ENCODE data around the gene TMEM163.
"Not testable (repeated sequence)": the region's sequence is repeated elsewhere in the genome, so short reads cannot be mapped to it uniquely, and the experiment has no call there.

Gene TMEM163

DNA sequence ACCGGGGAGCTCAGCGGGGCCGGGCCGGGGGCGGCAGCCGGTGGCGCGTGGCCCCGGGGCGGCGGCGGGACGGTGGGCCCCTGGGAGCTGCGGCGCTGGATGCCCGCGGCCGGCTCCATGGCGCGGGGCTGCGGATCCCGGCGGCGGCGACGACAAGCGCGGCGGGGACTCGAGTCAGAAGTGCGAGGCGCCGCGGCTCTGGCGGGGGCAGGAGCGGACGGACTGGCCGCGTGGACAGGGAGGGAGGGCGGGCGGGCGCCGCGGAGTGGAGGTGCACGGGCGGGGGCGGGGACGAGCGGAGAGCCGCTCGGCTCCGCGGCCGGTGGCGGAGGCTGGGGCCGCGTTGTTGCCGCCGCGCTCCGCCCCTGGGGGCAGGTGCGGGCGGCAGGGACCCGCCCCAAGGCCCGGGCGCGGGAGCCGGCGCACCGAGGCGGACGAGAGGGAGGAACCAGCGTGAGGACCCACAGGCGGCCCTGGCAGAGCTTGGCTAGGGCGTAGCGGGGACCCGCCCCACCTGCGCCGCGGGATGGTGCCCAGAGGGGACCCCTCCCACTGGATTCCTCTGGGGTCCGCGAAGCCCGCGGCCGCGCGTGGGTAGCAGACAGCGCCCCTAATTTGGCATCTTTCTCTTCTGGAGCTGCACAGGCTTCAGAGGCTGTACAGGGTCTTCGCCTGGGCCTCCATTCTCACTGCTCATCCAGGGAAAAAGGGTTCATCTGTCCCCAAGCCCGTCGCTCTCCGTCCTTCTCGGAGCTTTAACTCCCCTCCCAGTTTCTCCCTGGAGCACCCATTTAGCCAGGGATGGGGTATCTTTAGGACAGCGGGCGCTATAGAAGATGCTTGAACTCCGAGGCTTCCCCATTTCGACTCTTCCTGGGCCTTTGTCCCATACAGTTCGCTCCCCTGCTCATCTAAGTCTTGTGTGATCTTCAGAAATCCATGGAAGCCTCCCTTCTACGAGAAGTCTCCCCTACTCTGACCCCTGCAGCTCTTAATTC lies at the start of gene TMEM163:
TSS of gene TMEM163 (minus strand) at position 184 of the 998 bp plus-strand sequence.
- H3K27ac ChIP-seq: no peak within 1 kb of the TSS

DNA sequence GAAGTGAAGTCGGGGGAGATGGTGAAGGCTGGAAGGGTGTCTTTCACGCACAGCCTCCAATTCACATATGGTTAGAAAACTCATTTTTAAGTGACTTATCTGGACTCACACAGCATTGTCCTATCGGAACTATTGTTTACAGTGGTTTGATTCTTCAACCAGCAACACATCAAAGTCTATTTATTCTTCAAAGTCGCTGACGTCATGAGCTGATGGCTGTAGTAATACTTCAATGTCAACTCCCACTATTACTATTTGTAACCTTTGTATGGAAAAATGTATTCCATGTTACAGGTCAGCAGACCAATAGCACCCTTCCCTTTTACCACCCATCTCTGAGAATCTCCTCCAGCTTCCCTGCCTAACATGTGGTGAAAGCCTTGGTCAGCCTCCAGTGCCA lies 47.8 kb upstream of the TMEM163 start:
- Histone ChIP-seq H3K27ac (no peak overlapping the region), H3K4me3 (no peak overlapping the region)

More for the DNA sequence above, at the start of gene TMEM163:
- peak within 1 kb of the TSS; percentile 20 to 40 (median 24) for H3K4me3 ChIP-seq

- Histone ChIP-seq H3K4me3 (no peak overlapping the region), H3K27ac (no peak overlapping the region)
Observed at GRCh38 chr2:134765987-134766386, 47.2 kb upstream of the TMEM163 start.

- Histone ChIP-seq H3K27ac (no peak overlapping the region), H3K4me3 (no peak overlapping the region)
Observed at GRCh38 chr2:134764164-134764563, 45.4 kb upstream of the TMEM163 start.

DNA sequence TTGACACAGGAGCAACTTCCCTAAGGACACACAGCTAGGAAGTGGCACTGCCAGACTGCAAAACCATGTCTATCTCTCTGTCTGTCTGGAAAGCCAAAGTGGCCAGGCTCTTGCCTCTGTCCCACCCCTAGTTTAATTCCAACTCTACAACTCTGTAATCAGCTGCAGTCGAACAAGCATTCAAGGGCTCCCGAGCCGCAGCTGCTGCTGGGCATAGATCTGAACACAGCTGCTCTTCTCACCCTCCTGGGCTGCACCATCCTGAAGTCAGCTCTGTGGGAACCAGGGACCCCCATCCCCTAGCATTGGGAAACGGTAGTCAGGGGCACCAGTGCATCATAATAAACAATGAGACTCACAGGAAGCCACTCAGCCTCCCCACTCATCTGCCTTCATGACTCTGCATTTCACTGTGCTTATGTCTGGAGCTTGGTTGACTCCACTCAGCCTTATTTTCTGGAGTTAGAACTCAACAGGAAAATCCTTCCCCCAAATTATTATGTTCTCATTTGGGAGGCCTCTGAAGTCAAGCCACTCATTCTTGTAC lies 44.4 kb upstream of the TMEM163 start:
- Histone ChIP-seq H3K4me3 (no peak overlapping the region), H3K27ac (no peak overlapping the region)

DNA sequence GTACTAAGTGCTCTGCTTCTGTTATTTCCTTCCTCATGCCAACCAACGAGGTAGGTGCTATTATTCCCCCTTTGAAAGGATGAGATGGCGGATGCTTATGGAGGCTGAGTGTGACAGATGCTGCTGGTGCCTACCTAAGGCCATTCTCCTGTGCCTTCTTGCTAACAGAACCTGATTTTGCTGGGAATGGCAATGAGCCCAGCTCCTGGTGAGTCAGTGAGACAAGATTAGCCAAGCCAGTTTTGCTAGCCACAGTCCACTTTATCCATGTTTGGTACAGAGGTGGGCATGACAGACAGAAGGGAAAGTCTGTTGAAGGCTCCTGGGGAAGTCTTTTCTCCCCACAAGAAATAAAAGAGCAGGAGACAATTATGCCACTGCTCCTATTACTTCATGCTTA lies 43.7 kb upstream of the TMEM163 start:
- Histone ChIP-seq H3K27ac (no peak overlapping the region), H3K4me3 (no peak overlapping the region)

- no peak overlapping the region for H3K4me3 ChIP-seq
- no peak overlapping the region for H3K27ac ChIP-seq
Observed at GRCh38 chr2:134760385-134760784, 41.6 kb upstream of the TMEM163 start.

- Histone ChIP-seq H3K27ac (no peak overlapping the region), H3K4me3 (no peak overlapping the region)
Observed at GRCh38 chr2:134758633-134759032, 39.8 kb upstream of the TMEM163 start.

- H3K27ac ChIP-seq, H3K4me3 ChIP-seq: not testable (repeated sequence)
Observed at GRCh38 chr2:134751981-134752380, 33.2 kb upstream of the TMEM163 start.

DNA sequence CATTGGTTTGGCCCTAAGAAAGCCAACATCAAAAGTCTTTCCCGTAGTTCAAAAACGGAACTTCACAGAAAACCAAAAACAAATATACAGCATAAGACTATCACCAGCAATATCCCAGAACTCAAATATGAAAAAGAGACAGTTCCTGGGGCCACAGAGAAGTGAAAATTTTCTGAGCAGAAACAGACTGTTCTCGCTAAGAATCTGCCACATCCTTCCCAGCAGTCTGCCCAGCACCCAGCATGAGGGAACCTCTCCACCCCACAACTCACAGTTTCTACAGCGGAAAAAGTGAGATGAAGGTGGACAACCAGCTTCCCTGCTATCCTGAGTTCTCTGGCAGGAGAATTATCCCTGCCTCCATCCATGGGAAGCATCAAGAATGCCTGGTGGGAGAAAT lies 26.7 kb upstream of the TMEM163 start:
- Histone ChIP-seq H3K27ac (no peak overlapping the region), H3K4me3 (no peak overlapping the region)

DNA sequence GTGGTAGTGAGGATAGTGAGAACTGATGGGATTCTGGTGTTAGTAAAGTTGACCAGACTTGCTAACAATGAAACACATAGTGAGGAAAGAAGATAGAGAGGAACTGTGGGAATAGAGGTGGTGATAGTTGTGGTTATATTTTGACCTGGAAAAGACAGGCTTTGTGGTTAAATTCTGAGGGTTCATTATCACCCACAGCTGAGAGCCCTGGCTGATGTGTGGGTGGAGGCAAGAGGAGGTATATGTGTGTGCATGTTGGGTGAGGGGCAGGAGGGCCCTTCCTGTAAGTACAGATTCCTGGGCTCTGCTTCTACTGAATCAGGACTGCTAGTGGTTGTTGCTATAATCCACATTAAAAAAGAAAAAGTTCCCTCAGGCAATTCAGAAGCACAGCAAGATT lies 26.2 kb upstream of the TMEM163 start:
- H3K27ac ChIP-seq: no peak overlapping the region
- no peak overlapping the region for H3K4me3 ChIP-seq

DNA sequence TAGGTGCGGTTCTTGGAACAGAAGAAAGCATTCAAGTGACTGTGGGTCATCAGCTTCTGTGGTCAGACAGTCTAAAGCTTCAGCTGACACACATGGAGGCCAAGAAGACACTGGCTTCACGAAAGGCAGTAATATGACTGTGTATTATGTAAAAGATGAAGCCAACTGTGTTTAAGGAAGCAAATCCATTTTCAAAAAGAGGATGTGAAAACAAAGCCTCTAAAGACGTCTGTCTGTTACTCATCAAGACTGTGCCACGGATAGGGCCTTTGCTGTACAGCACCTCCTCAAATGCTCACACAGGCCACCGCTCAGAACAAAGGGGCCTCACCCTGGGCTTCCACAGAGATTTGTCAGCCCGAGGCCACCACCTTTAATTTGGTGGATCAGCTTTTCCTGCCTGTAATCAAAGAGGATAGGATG lies 21.1 kb upstream of the TMEM163 start:
- no peak overlapping the region for H3K4me3 ChIP-seq
- peak overlapping the region in 4 of 21 experiments; percentile 7 to 62 (median 50) for H3K27ac ChIP-seq

DNA sequence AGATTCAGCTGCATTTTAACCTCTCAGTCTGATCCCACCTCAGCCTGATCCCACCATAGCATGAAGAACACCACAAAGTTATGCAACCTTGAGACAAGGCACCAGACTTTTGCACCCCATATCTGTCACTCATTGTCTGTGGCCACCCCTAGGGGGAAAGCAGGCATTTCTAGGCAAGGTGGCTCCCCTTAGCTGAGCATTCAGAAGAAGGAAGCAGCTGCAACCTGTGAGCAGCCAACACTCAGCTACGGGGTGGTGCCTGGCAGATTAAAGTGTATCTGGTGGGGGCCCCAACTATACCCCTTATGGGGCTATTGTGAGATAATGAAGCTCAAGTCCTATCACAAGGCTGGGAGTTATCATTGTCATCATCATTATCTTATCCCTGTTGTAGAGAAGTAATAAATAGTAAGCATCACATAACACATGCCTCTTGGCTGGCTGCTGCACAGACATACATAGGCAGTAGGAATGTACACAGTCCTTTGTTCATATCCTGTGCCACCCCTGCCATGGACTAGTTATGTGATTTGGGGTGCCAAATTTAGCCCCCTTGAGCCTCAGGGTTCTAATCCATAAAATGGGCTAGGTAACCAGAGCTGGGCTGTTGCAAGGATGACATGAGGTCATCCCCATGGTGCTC lies 20.6 kb upstream of the TMEM163 start:
- peak overlapping the region in 1 of 21 experiments; percentile 3 for H3K27ac ChIP-seq
- no peak overlapping the region for H3K4me3 ChIP-seq

- no peak overlapping the region for H3K4me3 ChIP-seq
- no peak overlapping the region for H3K27ac ChIP-seq
Observed at GRCh38 chr2:134738141-134738870, 19.5 kb upstream of the TMEM163 start.

DNA sequence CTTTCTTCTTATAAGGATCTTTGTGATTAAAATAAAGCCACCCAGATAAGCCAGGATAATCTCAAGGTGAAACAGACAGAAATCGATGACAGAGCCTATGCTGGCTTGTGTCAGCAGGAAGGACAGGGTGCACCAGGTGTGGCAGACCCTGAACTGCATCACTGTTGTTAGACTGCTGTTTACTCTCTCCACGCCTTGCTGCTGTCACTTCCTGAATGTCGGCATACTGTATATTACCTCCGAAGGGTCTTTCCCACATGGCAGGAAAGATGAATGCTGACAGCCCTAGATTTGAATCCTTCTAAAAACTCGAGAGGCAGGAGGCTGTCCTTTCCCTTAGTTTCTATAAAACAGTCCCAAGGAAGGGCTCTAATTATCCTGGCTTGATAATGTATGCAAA lies 18.9 kb upstream of the TMEM163 start:
- no peak overlapping the region for H3K4me3 ChIP-seq
- H3K27ac ChIP-seq: no peak overlapping the region

- H3K27ac ChIP-seq: peak overlapping the region in 1 of 21 experiments; percentile 42
- no peak overlapping the region for H3K4me3 ChIP-seq
Observed at GRCh38 chr2:134736167-134736880, 17.5 kb upstream of the TMEM163 start.

- Histone ChIP-seq H3K4me3 (no peak overlapping the region), H3K27ac (no peak overlapping the region)
Observed at GRCh38 chr2:134728163-134728562, 9.4 kb upstream of the TMEM163 start.

DNA sequence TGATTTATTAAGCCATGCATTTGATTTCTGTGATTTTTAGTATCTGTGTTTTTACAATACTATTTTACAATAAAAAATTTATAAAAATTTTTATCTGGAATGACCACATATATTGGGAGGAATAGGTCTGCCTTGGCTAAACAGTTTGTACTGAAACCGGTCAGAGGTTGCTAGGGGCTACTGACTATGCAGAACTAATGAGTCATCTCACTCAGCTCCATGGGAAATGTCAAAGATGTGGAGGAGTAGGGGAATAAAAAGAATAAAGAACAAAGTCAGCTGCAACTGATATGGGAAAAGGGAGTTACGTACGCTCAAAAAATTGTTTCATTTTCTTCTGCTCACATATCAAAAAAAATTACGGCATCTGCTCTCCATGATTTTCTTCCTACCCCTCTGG lies 8.6 kb upstream of the TMEM163 start:
- Histone ChIP-seq H3K27ac (no peak overlapping the region), H3K4me3 (no peak overlapping the region)

DNA sequence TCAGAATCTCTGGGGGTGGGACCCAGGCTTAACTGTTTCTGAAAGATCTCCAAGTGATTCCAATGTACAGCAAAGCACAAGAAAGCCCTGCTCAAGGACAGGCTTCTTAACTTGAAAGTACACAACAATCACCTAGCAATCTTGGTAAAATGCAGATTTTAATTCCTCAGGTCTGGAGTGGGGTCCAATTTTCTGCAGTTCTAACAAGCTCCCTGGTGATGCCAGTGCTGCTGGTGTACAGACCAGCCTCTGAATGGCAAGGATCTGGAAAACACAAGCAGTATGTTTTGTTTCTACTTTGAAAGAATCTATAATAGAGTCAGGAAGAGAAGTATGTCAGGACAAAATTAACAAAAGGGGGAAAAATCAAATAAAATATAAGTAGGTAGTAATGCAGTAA lies 7.8 kb upstream of the TMEM163 start:
- H3K4me3 ChIP-seq: no peak overlapping the region
- no peak overlapping the region for H3K27ac ChIP-seq

Data from skin epidermis (tissue), 12 donors.